ENCODE measurements around the gene JSRP1.

DNA sequence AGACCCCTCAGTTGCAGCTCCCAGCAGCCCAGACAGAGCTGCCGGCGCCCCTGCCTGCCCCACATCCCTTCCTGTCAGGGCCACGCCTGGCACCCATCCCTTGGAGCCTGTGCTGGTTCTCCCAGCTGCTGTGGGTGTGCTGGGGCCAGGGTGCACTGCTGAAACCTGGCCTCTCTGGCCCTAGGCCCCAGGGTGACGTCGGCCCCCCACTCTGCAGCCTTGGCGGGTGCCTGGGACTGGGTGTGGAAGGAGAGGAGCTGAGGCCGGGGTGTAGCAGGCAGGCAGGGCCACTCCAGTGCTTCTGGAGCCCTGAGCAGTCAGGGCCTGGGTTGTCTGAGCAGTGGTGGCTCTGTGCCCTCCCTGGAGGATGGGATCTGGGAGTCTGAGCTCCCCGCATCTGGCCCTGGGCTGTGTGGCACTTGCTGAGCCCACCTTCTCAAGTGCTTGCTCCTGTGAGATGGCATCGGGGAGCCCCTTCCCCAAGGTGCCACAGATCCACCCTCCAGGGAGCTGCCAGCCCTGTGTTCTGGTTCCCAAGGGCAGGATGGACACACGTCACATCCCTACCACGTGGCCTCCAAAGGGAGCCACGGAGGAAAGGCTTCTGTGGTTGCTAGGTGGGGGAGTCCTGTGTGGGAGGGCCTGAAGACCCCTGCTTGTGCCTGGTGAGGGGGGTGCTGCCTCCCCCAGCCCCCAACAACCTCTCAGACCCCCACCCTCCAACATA lies 25.2 kb downstream of the JSRP1 start:
- TF ChIP-seq, protein P1, sequence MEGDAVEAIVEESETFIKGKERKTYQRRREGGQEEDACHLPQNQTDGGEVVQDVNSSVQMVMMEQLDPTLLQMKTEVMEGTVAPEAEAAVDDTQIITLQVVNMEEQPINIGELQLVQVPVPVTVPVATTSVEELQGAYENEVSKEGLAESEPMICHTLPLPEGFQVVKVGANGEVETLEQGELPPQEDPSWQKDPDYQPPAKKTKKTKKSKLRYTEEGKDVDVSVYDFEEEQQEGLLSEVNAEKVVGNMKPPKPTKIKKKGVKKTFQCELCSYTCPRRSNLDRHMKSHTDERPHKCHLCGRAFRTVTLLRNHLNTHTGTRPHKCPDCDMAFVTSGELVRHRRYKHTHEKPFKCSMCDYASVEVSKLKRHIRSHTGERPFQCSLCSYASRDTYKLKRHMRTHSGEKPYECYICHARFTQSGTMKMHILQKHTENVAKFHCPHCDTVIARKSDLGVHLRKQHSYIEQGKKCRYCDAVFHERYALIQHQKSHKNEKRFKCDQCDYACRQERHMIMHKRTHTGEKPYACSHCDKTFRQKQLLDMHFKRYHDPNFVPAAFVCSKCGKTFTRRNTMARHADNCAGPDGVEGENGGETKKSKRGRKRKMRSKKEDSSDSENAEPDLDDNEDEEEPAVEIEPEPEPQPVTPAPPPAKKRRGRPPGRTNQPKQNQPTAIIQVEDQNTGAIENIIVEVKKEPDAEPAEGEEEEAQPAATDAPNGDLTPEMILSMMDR (IDR thresholded peaks at IDR 0.05; ENCODE audit: poor library complexity), result no peak
- TF ChIP-seq EZH2 (IDR thresholded peaks at IDR 0.05; ENCODE audit: borderline replicate concordance), result no peak

Data from hepatocyte (in vitro differentiated cells).